NOMO-1 (cell line): Measurements from ENCODE around the gene TCF4.
"Not testable (repeated sequence)": the region's sequence is repeated elsewhere in the genome, so short reads cannot be mapped to it uniquely, and the experiment has no call there.

ENCODE experiments used
- DNase-seq, 2 experiments: peaks; one replicate each; lab custom pipeline; 2025; ENCODE audit not compliant: unreplicated experiment in 2 of 2; lab: John Stamatoyannopoulos, UW

TCF4 gene

GRCh38 chr18:55483266-55483871 is 104.6 kb downstream of the TCF4 start:
- no peak for DNase-seq

DNA sequence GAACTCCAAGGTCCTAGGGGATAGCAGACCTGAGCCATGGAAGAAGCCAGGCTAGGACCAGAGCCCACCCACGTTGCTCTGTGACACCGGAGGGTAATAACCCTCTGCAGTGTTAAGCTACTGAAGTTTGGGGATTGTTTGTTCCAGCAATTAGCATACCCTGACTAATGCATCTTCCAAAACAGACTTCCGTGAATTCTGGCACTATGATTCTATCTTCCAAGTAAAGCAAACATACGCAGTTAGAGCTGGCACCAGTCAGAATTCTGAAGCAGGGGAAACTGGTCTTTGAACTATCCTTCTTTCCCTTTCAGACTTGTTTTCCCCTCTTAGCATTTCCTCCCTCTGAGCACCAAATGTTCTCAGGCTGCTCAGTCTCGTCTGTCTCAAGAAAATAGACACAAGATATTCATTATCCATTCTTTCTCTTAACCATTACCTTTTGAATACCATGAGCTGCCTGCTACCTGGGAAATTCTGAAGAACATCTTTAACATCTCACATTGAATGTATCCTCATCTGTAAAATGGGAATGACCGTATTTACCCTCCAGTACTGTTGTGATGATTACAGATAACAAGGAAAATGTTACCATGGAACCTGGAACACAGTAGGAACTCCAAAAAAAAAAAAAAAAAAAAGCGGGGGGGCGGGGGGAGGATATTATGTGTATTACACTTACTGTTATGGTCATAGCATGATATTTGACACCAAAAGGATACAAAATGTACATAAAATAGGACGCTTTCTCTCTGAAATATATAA is 108.2 kb downstream of the TCF4 start:
- no peak for DNase-seq

GRCh38 chr18:55477860-55478581 is 110.0 kb downstream of the TCF4 start:
- DNase-seq, result no peak

DNA sequence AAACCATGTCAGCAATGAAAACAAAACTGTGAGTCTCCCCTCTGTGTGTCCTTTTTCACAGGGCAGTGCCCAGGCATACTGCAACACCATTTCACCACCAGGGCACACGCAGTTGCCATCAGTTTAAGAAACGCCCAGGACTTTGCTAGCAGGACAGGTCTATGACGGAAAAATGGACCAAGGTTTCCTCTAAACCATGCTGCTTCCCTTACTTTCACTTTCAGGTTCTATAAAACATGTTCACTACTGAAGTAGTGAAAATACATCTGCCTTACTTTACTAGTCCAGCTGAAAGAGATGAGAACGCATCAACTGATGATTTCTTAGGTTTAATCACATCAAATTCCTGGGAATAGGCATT is 110.5 kb downstream of the TCF4 start:
- peak; percentile 17 to 73 for DNase-seq

DNA sequence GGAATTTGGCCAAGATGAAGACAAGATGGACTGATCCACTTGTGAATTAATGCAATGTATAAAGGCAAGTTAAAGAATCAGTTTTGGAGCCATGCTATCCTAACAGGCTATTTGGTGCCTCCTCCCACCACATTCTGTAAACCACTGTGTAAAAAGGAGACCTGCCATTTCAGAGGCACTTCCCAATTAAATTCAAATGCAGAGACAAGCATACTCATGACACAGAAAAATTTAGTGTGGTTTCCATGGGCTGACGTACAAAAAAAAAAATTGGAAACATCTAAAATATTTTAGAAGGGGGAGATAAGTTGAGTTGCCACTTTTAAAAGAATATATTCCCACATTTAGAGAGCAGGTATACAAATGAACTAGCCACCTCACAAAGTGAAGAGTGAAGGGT is 112.1 kb downstream of the TCF4 start:
- DNase-seq, result no peak

DNA sequence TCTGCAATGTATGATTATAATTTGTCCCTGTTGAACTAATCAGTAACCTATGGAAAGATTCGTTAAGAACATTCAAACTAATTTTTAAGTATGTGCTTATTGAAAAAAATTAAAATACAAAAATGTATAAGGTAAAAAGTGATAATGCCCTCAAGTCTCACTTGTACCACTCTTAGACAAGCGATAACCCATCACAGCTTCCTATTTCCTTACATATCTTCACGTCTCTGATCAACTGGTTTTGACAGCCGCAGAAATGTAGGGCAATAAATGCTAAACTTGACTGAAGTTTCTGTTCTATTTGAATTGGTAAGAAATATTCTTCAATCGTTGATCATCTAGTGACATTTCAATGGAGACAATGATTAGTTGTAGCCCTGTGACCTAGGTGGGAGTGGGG is 112.5 kb downstream of the TCF4 start:
- DNase-seq, result no peak

- no peak for DNase-seq
These were observed 114.4 kb downstream of the TCF4 start for GRCh38 chr18:55473560-55473959.

DNA sequence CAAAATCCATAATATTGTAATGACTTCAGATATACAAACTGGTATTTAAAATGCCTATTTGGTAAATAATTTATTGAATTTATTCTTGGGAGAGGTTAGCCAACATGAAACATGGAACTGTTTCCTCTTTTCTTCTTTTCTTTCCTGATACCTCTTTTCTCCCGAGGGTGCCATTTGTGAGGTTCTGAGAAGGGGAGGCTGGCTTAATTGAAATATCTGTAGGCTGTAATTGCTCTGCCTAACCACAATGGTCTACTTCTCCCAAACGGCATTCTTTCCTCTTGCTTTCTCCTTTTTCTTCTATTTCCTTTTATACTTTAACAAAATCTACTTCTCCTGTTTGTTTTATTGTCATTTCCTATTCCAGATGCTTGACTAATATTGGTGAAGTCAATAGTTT is 114.9 kb downstream of the TCF4 start:
- no peak for DNase-seq

DNA sequence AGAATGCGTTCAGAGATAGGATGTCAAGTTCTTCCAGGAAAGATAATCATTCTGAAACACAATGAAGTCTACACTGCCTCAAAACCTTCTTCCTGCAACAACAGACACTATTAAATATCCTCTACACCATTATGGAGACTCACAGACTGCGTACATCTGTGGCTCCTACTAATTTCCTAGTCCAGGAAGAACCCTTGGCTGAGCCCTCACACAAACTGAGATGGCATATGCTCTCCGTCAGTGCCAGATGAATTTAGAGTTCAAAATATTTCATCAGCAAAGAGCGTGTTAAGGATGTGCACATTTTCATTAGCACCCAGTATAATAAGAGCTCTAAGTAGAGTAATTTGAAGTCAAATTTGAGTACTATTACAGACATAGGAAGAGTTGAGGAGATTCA is 117.2 kb downstream of the TCF4 start:
- no peak for DNase-seq

DNA sequence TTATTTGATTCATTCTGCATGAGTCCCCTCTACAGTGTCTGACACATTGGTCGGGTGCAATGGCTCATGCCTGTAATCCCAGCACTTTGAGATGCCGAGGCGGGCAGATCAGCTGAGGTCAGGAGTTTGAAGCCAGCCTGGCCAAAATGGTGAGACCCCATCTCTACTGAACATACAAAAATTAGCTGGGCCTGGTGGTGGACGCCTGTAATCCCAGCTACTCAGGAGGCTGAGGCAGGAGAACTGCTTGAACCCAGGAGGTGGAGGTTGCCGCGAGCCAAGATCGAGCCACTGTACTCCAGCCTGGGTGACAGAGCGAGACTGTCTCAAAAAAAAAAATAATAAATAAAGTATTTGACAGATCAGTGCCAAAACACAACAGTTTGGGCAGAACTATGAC is 118.9 kb downstream of the TCF4 start:
- DNase-seq, result not testable (repeated sequence)

DNA sequence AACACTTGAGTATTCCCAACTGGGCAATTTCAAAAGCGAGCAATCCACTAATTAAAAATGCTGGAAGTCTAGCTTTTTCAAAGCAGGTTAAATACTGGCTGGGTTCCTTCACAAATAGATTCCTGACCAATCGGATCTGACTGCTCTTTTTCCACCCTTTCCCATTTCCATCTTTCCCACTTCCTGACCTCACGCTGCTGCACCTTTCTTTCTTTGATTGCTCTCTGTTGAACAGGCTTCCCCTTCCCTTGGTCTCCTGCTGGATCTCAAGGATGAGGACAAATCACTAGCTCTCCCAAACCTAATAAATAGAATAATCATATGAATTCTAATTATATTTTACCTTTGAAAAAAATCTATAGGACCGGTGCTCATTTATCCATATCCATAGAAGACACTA is 121.2 kb downstream of the TCF4 start:
- DNase-seq, result no peak

- DNase-seq, result peak in 1 of 2 experiments; percentile 57
These were observed 122.7 kb downstream of the TCF4 start for GRCh38 chr18:55465313-55465712.

- DNase-seq, result no peak
These were observed 123.4 kb downstream of the TCF4 start for GRCh38 chr18:55464581-55464980.

- DNase-seq, result no peak
These were observed 125.3 kb downstream of the TCF4 start for GRCh38 chr18:55462652-55463051.

- no peak for DNase-seq
These were observed 126.1 kb downstream of the TCF4 start for GRCh38 chr18:55461848-55462247.

DNA sequence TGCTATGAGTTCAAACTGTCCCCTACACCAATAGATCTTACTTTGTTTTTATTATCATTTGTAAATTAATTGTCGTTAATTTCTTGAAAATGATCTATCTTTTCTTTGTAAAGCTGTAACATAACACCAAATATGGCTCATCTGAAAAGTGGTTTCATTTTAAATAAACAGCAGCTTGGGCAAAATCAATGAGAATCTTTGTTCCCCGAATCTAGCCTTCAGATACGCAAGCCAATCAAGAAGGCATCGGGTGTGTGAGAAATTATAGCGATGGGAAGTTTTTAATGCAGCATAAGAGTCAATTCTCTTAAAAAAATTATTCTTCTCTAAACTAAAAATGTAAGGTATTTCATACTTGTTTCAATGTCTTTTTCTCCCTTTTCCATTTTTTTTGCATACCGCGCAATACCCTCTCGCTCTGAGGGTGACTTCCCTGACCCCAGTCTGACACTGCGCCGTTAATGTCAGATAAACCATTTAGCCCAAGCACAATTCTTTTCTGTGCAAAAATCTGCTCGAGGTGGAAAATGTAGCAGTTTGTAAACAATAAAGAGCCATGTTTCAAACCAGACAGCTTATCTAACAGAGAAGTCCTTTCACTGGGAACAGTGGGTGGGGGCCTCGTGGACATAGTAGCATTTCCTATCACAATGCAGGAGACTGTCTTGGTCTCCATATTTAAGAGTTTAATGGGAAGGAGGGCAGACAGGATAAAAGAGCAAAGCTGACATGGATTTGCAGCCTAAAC is 129.4 kb downstream of the TCF4 start:
- DNase-seq, result no peak

GRCh38 chr18:55457028-55457427 is 131.0 kb downstream of the TCF4 start:
- DNase-seq, result no peak

- no peak for DNase-seq
These were observed 132.1 kb downstream of the TCF4 start for GRCh38 chr18:55455938-55456337.

DNA sequence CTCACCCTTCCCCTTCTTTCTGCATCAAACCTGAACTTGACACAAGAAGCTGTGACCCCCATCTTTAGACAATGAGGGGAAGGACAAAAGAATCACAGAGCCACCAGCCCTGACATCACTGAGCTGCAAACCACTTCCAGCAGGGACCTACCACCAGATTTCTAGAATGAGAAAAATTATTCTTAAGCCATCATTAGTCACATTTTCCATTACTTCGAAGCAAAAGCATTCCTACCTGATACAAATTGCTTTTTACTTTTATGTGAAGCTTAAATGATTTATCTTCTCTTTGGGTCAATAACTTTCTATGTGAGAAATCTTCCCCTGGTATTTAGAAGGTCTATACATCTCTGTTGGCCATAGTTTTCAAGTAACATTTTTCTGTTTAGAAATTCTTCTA is 134.8 kb downstream of the TCF4 start:
- no peak for DNase-seq

GRCh38 chr18:55452123-55452611 is 135.8 kb downstream of the TCF4 start:
- DNase-seq, result no peak
